ENCODE data around the gene FNDC3B.

The FNDC3B gene

GRCh38 chr3:172102883-172103310 is 63.5 kb downstream of the FNDC3B start:
- H3K4me3 ChIP-seq (ENCODE audit: low read length), result no peak overlapping the region
- no peak for DNase-seq (ENCODE audit: low read depth, low spot score)

- no peak overlapping the region for H3K4me3 ChIP-seq (ENCODE audit: low read length)
- no peak for DNase-seq (ENCODE audit: low read depth, low spot score)
Measured at GRCh38 chr3:172103724-172104123, 64.3 kb downstream of the FNDC3B start.

- no peak overlapping the region for H3K4me3 ChIP-seq (ENCODE audit: low read length)
- no peak for DNase-seq (ENCODE audit: low read depth, low spot score)
Measured at GRCh38 chr3:172104471-172105072, 65.2 kb downstream of the FNDC3B start.

- H3K4me3 ChIP-seq (ENCODE audit: low read length), result no peak overlapping the region
- no peak for DNase-seq (ENCODE audit: low read depth, low spot score)
Measured at GRCh38 chr3:172106037-172106954, 66.9 kb downstream of the FNDC3B start.

GRCh38 chr3:172106989-172107388 is 67.6 kb downstream of the FNDC3B start:
- DNase-seq (ENCODE audit: low read depth, low spot score), result peak; percentile 90
- no peak overlapping the region for H3K4me3 ChIP-seq (ENCODE audit: low read length)

GRCh38 chr3:172107403-172107802 is 68.0 kb downstream of the FNDC3B start:
- H3K4me3 ChIP-seq (ENCODE audit: low read length), result no peak overlapping the region
- DNase-seq (ENCODE audit: low read depth, low spot score), result peak; percentile 67

- DNase-seq (ENCODE audit: low read depth, low spot score), result no peak
- H3K4me3 ChIP-seq (ENCODE audit: low read length), result no peak overlapping the region
Measured at GRCh38 chr3:172110127-172110779, 70.9 kb downstream of the FNDC3B start.

- no peak overlapping the region for H3K4me3 ChIP-seq (ENCODE audit: low read length)
- no peak for DNase-seq (ENCODE audit: low read depth, low spot score)
Measured at GRCh38 chr3:172111163-172111562, 71.8 kb downstream of the FNDC3B start.

GRCh38 chr3:172112078-172112733 is 72.8 kb downstream of the FNDC3B start:
- no peak overlapping the region for H3K4me3 ChIP-seq (ENCODE audit: low read length)
- DNase-seq (ENCODE audit: low read depth, low spot score), result no peak

GRCh38 chr3:172112734-172113120 is 73.3 kb downstream of the FNDC3B start:
- DNase-seq (ENCODE audit: low read depth, low spot score), result no peak
- H3K4me3 ChIP-seq (ENCODE audit: low read length), result no peak overlapping the region

- no peak for DNase-seq (ENCODE audit: low read depth, low spot score)
- H3K4me3 ChIP-seq (ENCODE audit: low read length), result no peak overlapping the region
Measured at GRCh38 chr3:172113710-172114109, 74.3 kb downstream of the FNDC3B start.

- no peak for DNase-seq (ENCODE audit: low read depth, low spot score)
- no peak overlapping the region for H3K4me3 ChIP-seq (ENCODE audit: low read length)
Measured at GRCh38 chr3:172115059-172115458, 75.7 kb downstream of the FNDC3B start.

GRCh38 chr3:172115787-172116186 is 76.4 kb downstream of the FNDC3B start:
- no peak overlapping the region for H3K4me3 ChIP-seq (ENCODE audit: low read length)
- DNase-seq (ENCODE audit: low read depth, low spot score), result no peak

- no peak for DNase-seq (ENCODE audit: low read depth, low spot score)
Measured at GRCh38 chr3:172118019-172118418, 78.6 kb downstream of the FNDC3B start.

GRCh38 chr3:172119266-172119969 is 80.0 kb downstream of the FNDC3B start:
- no peak overlapping the region for H3K4me3 ChIP-seq (ENCODE audit: low read length)
- DNase-seq (ENCODE audit: low read depth, low spot score), result no peak

More at GRCh38 chr3:172118019-172118418, 78.6 kb downstream of the FNDC3B start:
- H3K4me3 ChIP-seq (ENCODE audit: low read length), result no peak overlapping the region

- DNase-seq (ENCODE audit: low read depth, low spot score), result no peak
- no peak overlapping the region for H3K4me3 ChIP-seq (ENCODE audit: low read length)
Measured at GRCh38 chr3:172120912-172121311, 81.5 kb downstream of the FNDC3B start.

GRCh38 chr3:172121981-172122380 is 82.6 kb downstream of the FNDC3B start:
- DNase-seq (ENCODE audit: low read depth, low spot score), result no peak
- H3K4me3 ChIP-seq (ENCODE audit: low read length), result no peak overlapping the region

GRCh38 chr3:172124271-172124670 is 84.9 kb downstream of the FNDC3B start:
- DNase-seq (ENCODE audit: low read depth, low spot score), result no peak
- no peak overlapping the region for H3K4me3 ChIP-seq (ENCODE audit: low read length)

- DNase-seq (ENCODE audit: low read depth, low spot score), result no peak
- no peak overlapping the region for H3K4me3 ChIP-seq (ENCODE audit: low read length)
Measured at GRCh38 chr3:172125053-172125452, 85.7 kb downstream of the FNDC3B start.
